Mesangial cell (primary cell): Measurements from ENCODE around the gene F13B. TPM values are rescaled to one million over a fixed set of nuclear protein-coding genes. Genes with fewer than 3 reads are reported as not detected.

Source experiments
- total RNA-seq: library from RNA; depleted of rRNA; stranded (reverse); fragments of >200 nt; gene quantifications from 2 replicates; pipeline ENCODE4 v1.2.3, GENCODE V29; 2015

Gene F13B, protein sequence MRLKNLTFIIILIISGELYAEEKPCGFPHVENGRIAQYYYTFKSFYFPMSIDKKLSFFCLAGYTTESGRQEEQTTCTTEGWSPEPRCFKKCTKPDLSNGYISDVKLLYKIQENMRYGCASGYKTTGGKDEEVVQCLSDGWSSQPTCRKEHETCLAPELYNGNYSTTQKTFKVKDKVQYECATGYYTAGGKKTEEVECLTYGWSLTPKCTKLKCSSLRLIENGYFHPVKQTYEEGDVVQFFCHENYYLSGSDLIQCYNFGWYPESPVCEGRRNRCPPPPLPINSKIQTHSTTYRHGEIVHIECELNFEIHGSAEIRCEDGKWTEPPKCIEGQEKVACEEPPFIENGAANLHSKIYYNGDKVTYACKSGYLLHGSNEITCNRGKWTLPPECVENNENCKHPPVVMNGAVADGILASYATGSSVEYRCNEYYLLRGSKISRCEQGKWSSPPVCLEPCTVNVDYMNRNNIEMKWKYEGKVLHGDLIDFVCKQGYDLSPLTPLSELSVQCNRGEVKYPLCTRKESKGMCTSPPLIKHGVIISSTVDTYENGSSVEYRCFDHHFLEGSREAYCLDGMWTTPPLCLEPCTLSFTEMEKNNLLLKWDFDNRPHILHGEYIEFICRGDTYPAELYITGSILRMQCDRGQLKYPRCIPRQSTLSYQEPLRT
- total RNA-seq, result not detected in 2 replicates

DNA sequence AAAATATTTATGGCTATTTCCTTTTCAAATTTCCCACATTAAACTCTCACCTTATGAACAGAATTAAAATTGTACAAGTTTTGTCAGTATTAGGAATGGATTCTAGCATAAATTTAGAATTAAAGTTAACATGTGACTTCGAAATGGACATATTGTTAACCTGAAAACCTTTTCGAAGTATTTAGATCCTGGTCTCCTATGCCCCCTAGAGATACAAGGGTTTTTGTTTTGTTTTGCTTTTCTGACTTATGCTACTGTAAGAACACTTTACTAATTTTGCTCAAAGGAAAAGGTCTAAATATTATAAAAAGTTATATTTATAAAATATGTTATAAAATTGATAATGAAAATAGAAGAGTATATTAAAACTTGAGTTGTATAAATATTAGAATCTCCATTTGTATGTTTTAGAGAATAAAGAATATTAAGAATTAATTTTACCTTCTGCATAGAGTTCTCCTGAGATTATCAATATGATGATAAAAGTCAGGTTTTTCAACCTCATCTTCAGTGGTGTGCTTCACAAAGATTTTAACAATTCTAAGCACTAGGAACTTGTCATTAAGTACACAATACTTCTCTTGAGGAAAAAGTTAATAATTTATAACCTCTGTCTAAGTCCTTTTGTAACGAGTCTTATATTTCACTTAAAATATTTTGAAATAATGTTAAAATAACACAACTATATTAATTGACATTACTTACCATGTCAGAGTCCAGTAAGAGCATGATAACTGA lies at the start of gene F13B:
Gene F13B, minus strand, starts transcription at position 542 of the 738 bp plus-strand sequence. Its CDS starts 37 bp downstream, at position 505.

Other genes starting within 250 kb of the F13B start
- not detected in 2 replicates for gene CFHR1, start 247.5 kb downstream of the F13B start, total RNA-seq
- gene CFHR4, start 179.2 kb downstream of the F13B start, total RNA-seq, result not detected in 2 replicates
- gene CFHR2, start 123.5 kb downstream of the F13B start, total RNA-seq, result not detected in 2 replicates
- gene CFHR5, start 89.7 kb downstream of the F13B start, total RNA-seq, result not detected in 2 replicates
- 5.2 and 49.2 TPM in 2 replicates for gene ASPM, start 79.4 kb upstream of the F13B start, total RNA-seq
- 3.6 and 4.9 TPM in 2 replicates for gene ZBTB41, start 134.0 kb upstream of the F13B start, total RNA-seq
- gene CRB1, start 201.0 kb upstream of the F13B start, total RNA-seq, result 0.13 TPM in 1 of 2 replicates, not detected in the other